ENCODE results near the gene SNCB.

DNA sequence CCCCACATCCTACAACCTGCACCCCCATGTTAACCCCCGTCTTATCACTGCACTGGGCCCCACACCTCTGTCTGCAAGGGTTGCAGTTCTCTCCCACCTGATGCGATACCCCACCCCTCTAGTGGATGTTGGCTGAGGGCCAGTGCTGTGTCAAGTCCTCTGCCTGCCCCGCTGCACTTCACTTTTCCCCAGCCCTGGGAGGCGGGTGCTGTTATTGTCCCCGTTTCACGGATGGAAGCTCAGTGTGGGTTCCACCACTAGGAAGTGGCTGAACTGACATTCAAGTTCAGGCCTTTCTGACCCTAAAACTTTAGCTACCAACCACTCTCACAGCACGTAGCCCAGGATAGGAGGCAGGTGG is 3.5 kb downstream of the SNCB start:
- no peak for TF ChIP-seq CTCF (conservative IDR thresholded peaks at IDR 0.05 in 1 of 2, IDR thresholded peaks at IDR 0.05 in 1 of 2; ENCODE audit: low read depth in 1 of 2, low read length in 2 of 2)
- no peak for TF ChIP-seq EZH2 (IDR thresholded peaks at IDR 0.05; ENCODE audit: low read length, missing control alignments)
